GM06990 (cell line): ENCODE data around the gene ATP2B2.

Source experiments
- DNase-seq: peaks from one replicate; pipeline ENCODE4 v3.0.0-alpha.2; 2011; ENCODE audit not compliant: insufficient read length; ENCODE audit errors: extremely low read depth
- H3K27me3 ChIP-seq: replicated peaks from 2 replicates; pipeline ENCODE4 v1.6.0; 2011; ENCODE audit warnings: low read length; ENCODE audit not compliant: control insufficient read depth, insufficient read depth
- H3K36me3 ChIP-seq: 2 replicates; pipeline ENCODE4 v1.5.1; 2011; ENCODE audit warnings: low read length; ENCODE audit not compliant: control insufficient read depth, insufficient read depth
- H3K4me3 ChIP-seq: replicated peaks from 2 replicates; pipeline ENCODE4 v1.5.1; 2011; ENCODE audit warnings: low read depth, mild to moderate bottlenecking, control low read depth, low read length
- TF ChIP-seq, protein P1 (sequence below): IDR thresholded peaks from 2 replicates; pipeline ENCODE4 v1.5.1; 2011; ENCODE audit warnings: low read length, control low read depth, mild to moderate bottlenecking, inconsistent platforms; ENCODE audit not compliant: insufficient read depth, poor library complexity, severe bottlenecking

The ATP2B2 gene

DNA sequence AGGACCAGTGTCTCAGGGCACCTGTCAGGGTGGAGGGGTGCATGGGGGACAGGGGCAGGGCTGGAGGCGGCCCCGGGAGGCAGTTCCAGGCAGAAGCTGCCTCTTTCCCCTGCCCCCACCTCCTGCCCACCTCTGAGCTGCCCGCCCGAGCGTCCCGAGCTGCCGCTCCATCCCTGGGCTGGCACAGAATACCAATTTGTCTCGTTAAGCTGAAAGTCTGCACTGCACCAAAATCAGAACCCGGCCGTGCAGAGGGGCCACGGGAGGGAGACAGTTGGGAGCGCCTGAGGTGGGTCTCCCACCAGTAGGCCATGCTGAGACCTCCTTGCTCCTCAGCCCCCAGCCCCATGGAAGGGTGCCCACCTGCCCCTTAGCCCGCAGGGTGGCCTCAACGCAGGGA is 1.3 kb upstream of the ATP2B2 start:
- TF ChIP-seq, protein P1, sequence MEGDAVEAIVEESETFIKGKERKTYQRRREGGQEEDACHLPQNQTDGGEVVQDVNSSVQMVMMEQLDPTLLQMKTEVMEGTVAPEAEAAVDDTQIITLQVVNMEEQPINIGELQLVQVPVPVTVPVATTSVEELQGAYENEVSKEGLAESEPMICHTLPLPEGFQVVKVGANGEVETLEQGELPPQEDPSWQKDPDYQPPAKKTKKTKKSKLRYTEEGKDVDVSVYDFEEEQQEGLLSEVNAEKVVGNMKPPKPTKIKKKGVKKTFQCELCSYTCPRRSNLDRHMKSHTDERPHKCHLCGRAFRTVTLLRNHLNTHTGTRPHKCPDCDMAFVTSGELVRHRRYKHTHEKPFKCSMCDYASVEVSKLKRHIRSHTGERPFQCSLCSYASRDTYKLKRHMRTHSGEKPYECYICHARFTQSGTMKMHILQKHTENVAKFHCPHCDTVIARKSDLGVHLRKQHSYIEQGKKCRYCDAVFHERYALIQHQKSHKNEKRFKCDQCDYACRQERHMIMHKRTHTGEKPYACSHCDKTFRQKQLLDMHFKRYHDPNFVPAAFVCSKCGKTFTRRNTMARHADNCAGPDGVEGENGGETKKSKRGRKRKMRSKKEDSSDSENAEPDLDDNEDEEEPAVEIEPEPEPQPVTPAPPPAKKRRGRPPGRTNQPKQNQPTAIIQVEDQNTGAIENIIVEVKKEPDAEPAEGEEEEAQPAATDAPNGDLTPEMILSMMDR, result no peak
- no peak for DNase-seq
- Histone ChIP-seq H3K36me3 (no peaks in the 10 kb centered on the region), H3K27me3 (peaks cover 4% of the 10 kb centered on the region), H3K4me3 (no peak overlapping the region)

DNA sequence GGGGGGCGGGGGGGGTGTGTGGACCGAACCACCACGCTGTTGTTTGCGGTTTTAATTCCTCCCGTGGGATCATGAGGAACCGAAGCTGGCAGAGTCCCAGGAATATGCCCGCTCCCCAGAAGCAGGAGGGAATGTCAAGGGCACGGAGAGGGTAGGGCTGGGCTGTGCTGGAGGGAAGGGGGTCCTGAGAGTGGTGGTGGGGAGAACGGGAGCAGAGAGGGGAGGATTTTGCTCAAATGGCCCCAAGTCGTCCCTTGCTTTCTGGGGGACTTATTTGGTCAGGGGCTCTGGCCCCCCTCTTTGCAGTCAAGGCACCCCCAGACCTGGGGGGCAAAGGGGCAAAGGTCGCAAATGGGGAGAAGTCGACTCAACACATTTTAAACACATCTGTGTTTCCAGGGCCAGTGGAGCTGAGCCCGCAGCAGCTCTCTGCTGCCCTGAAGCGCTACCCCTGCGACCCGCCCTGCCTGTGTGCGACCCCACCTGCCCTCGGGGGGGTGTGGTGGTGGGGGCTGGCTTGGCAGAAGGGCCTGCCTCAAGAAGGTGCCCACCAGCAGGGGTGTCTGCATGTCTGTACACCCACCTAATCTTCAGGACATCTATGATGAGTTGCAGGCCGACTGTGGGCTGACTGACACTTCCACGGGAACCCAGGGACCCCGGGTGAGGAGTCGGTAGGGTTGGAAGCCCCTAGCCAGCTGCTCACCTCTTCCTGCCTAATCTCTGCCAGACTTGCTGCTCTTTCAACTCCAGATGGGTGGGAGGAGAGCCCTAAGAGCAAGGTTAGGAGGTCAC is 602 bp upstream of the ATP2B2 start:
- H3K4me3 ChIP-seq, result no peak overlapping the region
- TF ChIP-seq, protein P1, result no peak
- H3K27me3 ChIP-seq, result peaks cover 4% of the 10 kb centered on the region
- DNase-seq, result no peak
- no peaks in the 10 kb centered on the region for H3K36me3 ChIP-seq

DNA sequence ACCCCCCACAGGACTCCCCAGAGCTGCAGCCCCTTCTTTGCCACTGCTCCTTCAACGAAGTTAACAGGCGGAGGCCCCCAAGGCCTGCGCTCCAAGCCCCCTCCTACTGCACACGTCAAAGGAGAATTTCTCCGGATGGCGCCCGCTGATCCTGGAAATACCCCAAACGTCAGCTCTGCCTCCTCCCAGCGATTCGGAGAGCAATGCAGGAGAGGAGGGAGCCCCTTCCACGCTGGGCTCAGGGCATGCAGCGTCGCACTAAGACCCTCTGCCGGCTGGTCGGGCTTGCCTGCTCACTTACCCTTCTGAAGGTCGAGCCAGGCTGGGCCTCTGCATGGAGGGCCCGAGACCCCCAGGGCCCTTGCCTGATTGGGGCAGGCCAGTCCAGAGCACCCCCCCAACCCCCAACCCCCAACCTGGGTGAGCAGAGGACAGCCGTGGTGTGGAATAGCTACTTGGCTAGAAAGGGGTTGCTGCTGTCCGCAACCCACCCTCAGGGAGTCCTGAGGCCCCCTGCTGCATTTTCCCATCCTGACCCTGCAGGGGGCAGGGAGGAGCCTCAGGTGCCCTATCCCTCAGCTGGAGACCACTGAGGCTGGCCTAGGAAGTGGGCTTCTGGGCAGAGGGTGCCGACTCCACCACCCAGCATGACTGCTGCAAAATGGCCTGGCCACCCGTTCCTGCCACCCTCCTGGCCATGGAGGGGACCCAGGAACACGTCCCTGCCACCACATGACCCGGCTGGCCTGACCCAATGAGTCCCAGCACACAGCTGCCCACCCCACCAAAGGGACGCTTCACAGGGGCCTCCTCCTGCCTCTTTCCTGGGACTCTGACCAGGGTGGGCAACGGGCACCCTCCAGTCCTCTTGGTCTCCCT is 976 bp downstream of the ATP2B2 start:
- DNase-seq, result no peak
- Histone ChIP-seq H3K4me3 (no peak overlapping the region), H3K36me3 (no peaks in the 10 kb centered on the region), H3K27me3 (peaks cover 4% of the 10 kb centered on the region)
- TF ChIP-seq, protein P1, result no peak

DNA sequence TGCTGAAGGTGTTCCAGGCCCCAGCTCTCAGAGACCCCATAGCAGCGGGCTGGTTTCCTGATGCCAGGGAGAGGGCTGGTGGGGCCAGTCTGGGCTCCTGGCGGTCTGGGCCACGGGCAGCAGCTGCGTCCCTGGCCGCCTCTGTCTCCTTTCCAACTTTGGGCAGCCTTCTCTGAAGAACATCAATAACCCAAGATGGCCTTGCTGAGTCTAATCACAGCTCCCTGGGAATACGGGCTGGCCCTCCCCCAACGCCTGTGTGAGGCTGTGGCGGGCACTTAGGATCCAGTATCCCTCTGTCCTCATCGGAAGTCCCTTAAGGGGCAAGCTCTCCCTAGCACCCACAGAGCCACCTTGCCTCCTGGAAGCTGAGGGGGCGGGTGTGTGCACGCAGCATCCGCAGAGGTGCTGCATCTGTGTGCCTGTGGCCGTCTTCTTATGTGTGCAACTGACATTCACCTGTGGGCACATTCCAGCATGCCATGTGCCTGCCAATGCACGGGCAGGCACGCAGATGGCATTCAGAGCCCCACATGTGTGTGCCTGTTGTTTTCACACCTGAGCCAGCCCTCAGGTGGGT is 2.1 kb downstream of the ATP2B2 start:
- H3K4me3 ChIP-seq, result no peak overlapping the region
- H3K27me3 ChIP-seq, result peaks cover 2% of the 10 kb centered on the region
- no peaks in the 10 kb centered on the region for H3K36me3 ChIP-seq
- TF ChIP-seq, protein P1, result no peak
- DNase-seq, result no peak

DNA sequence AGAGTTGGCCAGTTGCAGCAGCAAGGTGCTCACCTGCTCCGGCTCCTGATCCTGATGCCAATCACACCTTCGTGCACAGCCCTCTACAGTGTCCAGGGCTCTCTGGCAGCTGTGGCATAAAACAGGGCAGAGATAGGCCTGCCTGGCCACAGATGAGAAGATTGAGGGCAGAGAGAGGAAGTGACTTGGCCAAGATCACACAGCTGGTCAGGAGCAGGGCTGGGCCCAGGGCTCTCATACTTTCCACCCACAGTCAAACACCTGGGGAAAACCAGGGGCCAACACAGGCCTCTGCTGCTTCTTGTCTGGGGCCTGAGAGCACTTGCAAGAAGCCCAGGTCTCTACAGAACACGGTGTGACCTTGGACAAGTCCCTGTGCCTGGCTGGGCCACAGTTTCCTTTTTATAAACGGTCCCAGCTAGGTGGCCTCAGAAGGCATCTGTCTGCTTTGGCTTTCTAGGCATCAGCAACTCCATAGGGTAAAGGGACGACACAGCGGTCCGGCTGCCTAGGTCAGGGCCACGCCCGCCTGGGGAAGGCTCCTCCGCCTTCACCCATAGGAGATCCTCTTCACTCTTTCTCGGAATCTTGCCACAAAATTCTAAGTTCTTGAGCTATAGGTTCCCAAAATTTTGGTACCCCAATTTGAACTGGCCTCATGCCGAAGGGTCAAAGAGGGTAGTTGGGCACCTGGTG is 3.1 kb downstream of the ATP2B2 start:
- Histone ChIP-seq H3K36me3 (no peaks in the 10 kb centered on the region), H3K4me3 (no peak overlapping the region), H3K27me3 (peaks cover 2% of the 10 kb centered on the region)
- no peak for DNase-seq
- TF ChIP-seq, protein P1, result no peak
